ENCODE data around the gene BBIP1. TPM values are rescaled to one million over a fixed set of nuclear protein-coding genes. Genes with fewer than 3 reads are reported as not detected.

The BBIP1 gene
- total RNA-seq, 3 donors from 2014 or later, result 20.0 to 35.0 (median 23.6) TPM

GRCh38 chr10:110858297-110858934, 60.6 kb downstream of the BBIP1 start:
- Histone ChIP-seq H3K4me1 (peaks cover 8 to 23% of the 10 kb centered on the region in 2 donors), H3K27me3 (no peaks in the 10 kb centered on the region), H3K36me3 (no peaks in the 10 kb centered on the region), H3K9me3 (no peaks in the 10 kb centered on the region), H3K4me3 (no peak overlapping the region), H3K27ac (peak overlapping the region; percentile 77 to 85)
- no peak for DNase-seq (ENCODE audit: low spot score in 2 of 2)
- no peak for TF ChIP-seq CTCF (IDR thresholded peaks at IDR 0.05)
- intact Hi-C loops (cut with DNase I; ENCODE audit: low total_unique reads), result no loop called here

GRCh38 chr10:110857265-110858171, 61.5 kb downstream of the BBIP1 start:
- no peaks in the 10 kb centered on the region for H3K27me3 ChIP-seq
- DNase-seq (ENCODE audit: low spot score in 2 of 2), result no peak
- H3K9me3 ChIP-seq, result no peaks in the 10 kb centered on the region
- peak in 1 of 3 donors; percentile 27 for TF ChIP-seq POLR2AphosphoS5 (IDR thresholded peaks at IDR 0.05)
- TF ChIP-seq POLR2A (IDR thresholded peaks at IDR 0.05), result no peak
- H3K36me3 ChIP-seq, result no peaks in the 10 kb centered on the region
- intact Hi-C loops (cut with DNase I; ENCODE audit: low total_unique reads), result no loop called here
- H3K27ac ChIP-seq, result peak overlapping the region; percentile 77 to 85
- H3K4me1 ChIP-seq, result peaks cover 8 to 23% of the 10 kb centered on the region in 2 donors
- no peak overlapping the region for H3K4me3 ChIP-seq

- Histone ChIP-seq H3K4me3 (no peak overlapping the region), H3K36me3 (no peaks in the 10 kb centered on the region), H3K9me3 (no peaks in the 10 kb centered on the region), H3K27ac (peak overlapping the region in 1 of 2 donors; percentile 69), H3K4me1 (peaks cover under 1 to 17% of the 10 kb centered on the region in 2 donors), H3K27me3 (no peaks in the 10 kb centered on the region)
- DNase-seq (ENCODE audit: low spot score in 2 of 2), result no peak
- intact Hi-C loops (cut with DNase I; ENCODE audit: low total_unique reads), result no loop called here
- TF ChIP-seq POLR2AphosphoS5 (IDR thresholded peaks at IDR 0.05) (no peak), CTCF (IDR thresholded peaks at IDR 0.05) (no peak), POLR2A (IDR thresholded peaks at IDR 0.05) (no peak)
Observed at GRCh38 chr10:110853921-110854605, 64.9 kb downstream of the BBIP1 start.

GRCh38 chr10:110852947-110853346, 66.0 kb downstream of the BBIP1 start:
- no peak for DNase-seq (ENCODE audit: low spot score in 2 of 2)
- intact Hi-C loops (cut with DNase I; ENCODE audit: low total_unique reads), result no loop called here
- H3K27ac ChIP-seq, result peak overlapping the region; percentile 48 to 69

More at GRCh38 chr10:110852947-110853346, 66.0 kb downstream of the BBIP1 start:
- no peaks in the 10 kb centered on the region for H3K36me3 ChIP-seq
- H3K4me3 ChIP-seq, result no peak overlapping the region
- no peaks in the 10 kb centered on the region for H3K9me3 ChIP-seq
- no peaks in the 10 kb centered on the region for H3K27me3 ChIP-seq
- TF ChIP-seq POLR2A (IDR thresholded peaks at IDR 0.05), result no peak
- TF ChIP-seq CTCF (IDR thresholded peaks at IDR 0.05), result no peak
- TF ChIP-seq POLR2AphosphoS5 (IDR thresholded peaks at IDR 0.05), result no peak
- H3K4me1 ChIP-seq, result peaks cover 0 to 17% of the 10 kb centered on the region in 2 donors
